Ectodermal cell (in vitro differentiated cells): Measurements from ENCODE around the gene SEC31A.

Experiments used
- H3K27ac ChIP-seq: 2 replicates; pipeline ENCODE4 v1.7.0; 2013; ENCODE audit warnings: mild to moderate bottlenecking, low read depth, low read length; ENCODE audit not compliant: insufficient read depth, poor library complexity, severe bottlenecking
- H3K27me3 ChIP-seq: 2 replicates; pipeline ENCODE4 v1.7.0; 2013; ENCODE audit warnings: mild to moderate bottlenecking, low read length; ENCODE audit not compliant: insufficient read depth, control insufficient read depth, poor library complexity, severe bottlenecking
- H3K36me3 ChIP-seq: one replicate; pipeline ENCODE4 v1.7.0; 2013; ENCODE audit warnings: low read length; ENCODE audit not compliant: control insufficient read depth, insufficient read depth
- H3K4me1 ChIP-seq: one replicate; pipeline ENCODE4 v1.7.0; 2013; ENCODE audit warnings: low read length; ENCODE audit not compliant: control insufficient read depth, insufficient read depth
- H3K4me3 ChIP-seq: 2 replicates; pipeline ENCODE4 v1.7.0; 2013; ENCODE audit warnings: low read depth, low read length, control low read depth; ENCODE audit not compliant: insufficient read depth
- H3K9me3 ChIP-seq: 2 replicates; pipeline ENCODE4 v1.7.0; 2013; ENCODE audit warnings: mild to moderate bottlenecking, low read length, moderate library complexity; ENCODE audit not compliant: control insufficient read depth
- WGBS, 2 experiments: methylation state at CpG; one replicate each; pipeline ENCODE4 v1.1.7; 2013; ENCODE audit warnings: missing lambda C conversion rate in 2 of 2; 5-methylcytosine and 5-hydroxymethylcytosine counted together

The SEC31A gene

GRCh38 chr4:82896755-82897154 is 5.8 kb upstream of the SEC31A start:
- Histone ChIP-seq H3K27ac (no peak overlapping the region), H3K9me3 (no peaks in the 10 kb centered on the region), H3K27me3 (no peaks in the 10 kb centered on the region), H3K4me3 (no peak overlapping the region), H3K4me1 (peaks cover 9% of the 10 kb centered on the region), H3K36me3 (peaks cover 4% of the 10 kb centered on the region)
- WGBS, 2 experiments = 100% methylated on average over 1 of the region's 1 CpG

GRCh38 chr4:82893942-82894341 is 3.0 kb upstream of the SEC31A start:
- Histone ChIP-seq H3K4me3 (no peak overlapping the region), H3K9me3 (no peaks in the 10 kb centered on the region), H3K27ac (no peak overlapping the region), H3K36me3 (peaks cover 4% of the 10 kb centered on the region), H3K27me3 (no peaks in the 10 kb centered on the region), H3K4me1 (peaks cover 9% of the 10 kb centered on the region)
- 93 to 96% methylated on average over 3 of the region's 3 CpGs for WGBS, 2 experiments

- H3K36me3 ChIP-seq = peaks cover 4% of the 10 kb centered on the region
- H3K27ac ChIP-seq = no peak overlapping the region
- no peaks in the 10 kb centered on the region for H3K9me3 ChIP-seq
- no peaks in the 10 kb centered on the region for H3K27me3 ChIP-seq
- no peak overlapping the region for H3K4me3 ChIP-seq
- 81 to 93% methylated on average over 1 of the region's 1 CpG for WGBS, 2 experiments
- H3K4me1 ChIP-seq = peaks cover 7% of the 10 kb centered on the region
Observed at GRCh38 chr4:82892467-82892802, 1.5 kb upstream of the SEC31A start.

GRCh38 chr4:82891707-82892466 is 934 bp upstream of the SEC31A start:
- WGBS, 2 experiments = 40 to 66% methylated on average over 4 to 6 of the region's 7 CpGs
- no peaks in the 10 kb centered on the region for H3K27me3 ChIP-seq

GRCh38 chr4:82890528-82890900 is 439 bp downstream of the SEC31A start:
- Histone ChIP-seq H3K36me3 (peaks cover 4% of the 10 kb centered on the region), H3K4me1 (no peaks in the 10 kb centered on the region), H3K9me3 (no peaks in the 10 kb centered on the region), H3K27ac (peak overlapping the region; percentile 92), H3K27me3 (no peaks in the 10 kb centered on the region), H3K4me3 (peak overlapping the region; percentile 74)
- 0 to 1% methylated on average over 16 of the region's 16 CpGs for WGBS, 2 experiments

More at GRCh38 chr4:82891707-82892466, 934 bp upstream of the SEC31A start:
- H3K9me3 ChIP-seq = no peaks in the 10 kb centered on the region
- peaks cover 4% of the 10 kb centered on the region for H3K36me3 ChIP-seq
- peak overlapping the region; percentile 74 for H3K4me3 ChIP-seq
- peaks cover 1% of the 10 kb centered on the region for H3K4me1 ChIP-seq
- H3K27ac ChIP-seq = peak overlapping the region; percentile 92

GRCh38 chr4:82889287-82889686 is 1.7 kb downstream of the SEC31A start:
- H3K36me3 ChIP-seq = no peaks in the 10 kb centered on the region
- no peak overlapping the region for H3K27ac ChIP-seq
- no peaks in the 10 kb centered on the region for H3K4me1 ChIP-seq
- H3K27me3 ChIP-seq = no peaks in the 10 kb centered on the region
- no peaks in the 10 kb centered on the region for H3K9me3 ChIP-seq
- H3K4me3 ChIP-seq = no peak overlapping the region
- WGBS, 2 experiments = 87 to 93% methylated on average over 5 to 6 of the region's 6 CpGs

GRCh38 chr4:82886147-82886942 is 4.6 kb downstream of the SEC31A start:
- Histone ChIP-seq H3K27ac (no peak overlapping the region), H3K27me3 (no peaks in the 10 kb centered on the region), H3K9me3 (no peaks in the 10 kb centered on the region), H3K36me3 (peaks cover 5% of the 10 kb centered on the region), H3K4me3 (no peak overlapping the region), H3K4me1 (no peaks in the 10 kb centered on the region)
- 63 to 93% methylated on average over 3 to 5 of the region's 5 CpGs for WGBS, 2 experiments

- Histone ChIP-seq H3K36me3 (peaks cover 10% of the 10 kb centered on the region), H3K4me3 (no peak overlapping the region)
Observed at GRCh38 chr4:82885410-82885809, 5.5 kb downstream of the SEC31A start.

GRCh38 chr4:82868572-82868971 is 22.4 kb downstream of the SEC31A start:
- Histone ChIP-seq H3K36me3 (peaks cover 37% of the 10 kb centered on the region), H3K4me3 (no peak overlapping the region), H3K27me3 (no peaks in the 10 kb centered on the region), H3K27ac (no peak overlapping the region), H3K4me1 (no peaks in the 10 kb centered on the region), H3K9me3 (no peaks in the 10 kb centered on the region)
- WGBS, 2 experiments = 93 to 97% methylated on average over 4 to 5 of the region's 5 CpGs

More at GRCh38 chr4:82885410-82885809, 5.5 kb downstream of the SEC31A start:
- Histone ChIP-seq H3K27ac (no peak overlapping the region), H3K4me1 (no peaks in the 10 kb centered on the region), H3K9me3 (no peaks in the 10 kb centered on the region), H3K27me3 (no peaks in the 10 kb centered on the region)

- Histone ChIP-seq H3K27ac (no peak overlapping the region), H3K36me3 (peaks cover 42% of the 10 kb centered on the region), H3K9me3 (no peaks in the 10 kb centered on the region), H3K4me3 (no peak overlapping the region), H3K4me1 (no peaks in the 10 kb centered on the region), H3K27me3 (no peaks in the 10 kb centered on the region)
- WGBS, 2 experiments = 90 to 92% methylated on average over 8 of the region's 8 CpGs
Observed at GRCh38 chr4:82866706-82867385, 24.1 kb downstream of the SEC31A start.
